ENCODE measurements around the gene SPEM3. TPM values are rescaled to one million over a fixed set of nuclear protein-coding genes. Genes with fewer than 3 reads are reported as not detected.

The SPEM3 gene
- not detected in 2 replicates for polyA plus RNA-seq

DNA sequence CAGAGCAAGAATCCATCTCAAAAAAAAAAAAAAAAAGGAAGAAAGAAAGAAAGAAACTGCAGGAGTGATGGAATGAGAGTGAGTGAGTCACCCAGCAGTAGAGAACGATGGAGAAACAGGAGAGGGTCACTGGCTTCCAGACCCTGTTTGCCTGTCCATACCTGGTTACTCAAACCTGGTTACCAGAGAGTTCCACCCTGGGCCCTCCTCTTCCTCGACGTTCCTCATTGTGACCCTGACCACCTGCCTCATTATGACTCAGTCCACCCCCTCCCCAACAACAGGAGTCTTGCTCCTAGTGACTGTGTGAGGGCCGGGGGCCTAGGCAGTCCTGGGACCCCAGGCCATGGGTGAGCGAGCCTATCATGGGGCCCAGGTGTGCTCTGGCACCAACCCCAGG is at the start of gene SPEM3:
Gene SPEM3, plus strand, starts transcription at position 301 of the 400 bp plus-strand sequence. Its CDS starts 46 bp downstream, at position 347.

DNA sequence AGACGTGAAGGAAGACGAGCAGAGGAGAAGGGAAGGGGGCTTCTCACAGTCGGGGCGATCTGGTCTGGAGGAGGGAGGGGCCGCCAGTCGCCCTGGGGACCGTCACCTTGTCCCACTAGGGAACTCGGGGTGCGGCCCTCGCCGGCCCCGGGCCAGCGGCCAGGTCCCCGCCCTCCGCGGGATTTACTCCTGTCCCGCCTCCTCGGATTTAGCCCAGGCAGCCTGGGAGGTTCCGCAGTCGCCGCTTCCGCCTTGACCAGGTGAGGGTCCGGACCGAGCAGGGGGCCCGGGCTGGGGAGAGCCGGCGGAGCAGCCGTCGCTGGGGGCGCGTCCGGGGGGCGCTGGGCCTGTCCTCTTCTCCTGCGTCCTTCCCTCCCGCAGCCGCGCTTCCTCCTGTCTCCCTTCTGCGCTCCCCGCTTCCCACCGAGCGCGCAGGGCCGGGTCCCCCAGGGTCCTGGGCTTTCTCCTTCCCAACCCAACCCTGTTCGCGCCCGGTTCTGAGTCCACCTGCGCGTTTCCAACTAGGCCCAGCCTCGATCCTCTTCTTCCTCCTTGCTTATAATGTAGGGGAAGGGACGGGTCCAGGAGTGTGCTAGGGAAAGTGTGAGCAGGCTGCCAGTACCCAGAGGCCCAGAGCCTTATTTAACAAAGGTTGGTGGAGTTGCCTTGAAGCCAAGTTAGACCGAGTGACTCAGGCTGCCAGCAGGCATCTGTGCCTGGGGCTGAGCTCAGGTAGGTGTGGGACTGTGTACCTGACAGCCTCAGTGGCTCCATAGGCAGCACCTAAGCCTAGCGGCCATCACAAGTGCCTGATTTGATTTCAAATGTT is 47.6 kb upstream of the SPEM3 start, which contains the start of gene TNK1:
Gene TNK1, plus strand, starts transcription at position 235 of the 829 bp plus-strand sequence. CDS start 1,838 bp downstream, outside the sequence.

DNA sequence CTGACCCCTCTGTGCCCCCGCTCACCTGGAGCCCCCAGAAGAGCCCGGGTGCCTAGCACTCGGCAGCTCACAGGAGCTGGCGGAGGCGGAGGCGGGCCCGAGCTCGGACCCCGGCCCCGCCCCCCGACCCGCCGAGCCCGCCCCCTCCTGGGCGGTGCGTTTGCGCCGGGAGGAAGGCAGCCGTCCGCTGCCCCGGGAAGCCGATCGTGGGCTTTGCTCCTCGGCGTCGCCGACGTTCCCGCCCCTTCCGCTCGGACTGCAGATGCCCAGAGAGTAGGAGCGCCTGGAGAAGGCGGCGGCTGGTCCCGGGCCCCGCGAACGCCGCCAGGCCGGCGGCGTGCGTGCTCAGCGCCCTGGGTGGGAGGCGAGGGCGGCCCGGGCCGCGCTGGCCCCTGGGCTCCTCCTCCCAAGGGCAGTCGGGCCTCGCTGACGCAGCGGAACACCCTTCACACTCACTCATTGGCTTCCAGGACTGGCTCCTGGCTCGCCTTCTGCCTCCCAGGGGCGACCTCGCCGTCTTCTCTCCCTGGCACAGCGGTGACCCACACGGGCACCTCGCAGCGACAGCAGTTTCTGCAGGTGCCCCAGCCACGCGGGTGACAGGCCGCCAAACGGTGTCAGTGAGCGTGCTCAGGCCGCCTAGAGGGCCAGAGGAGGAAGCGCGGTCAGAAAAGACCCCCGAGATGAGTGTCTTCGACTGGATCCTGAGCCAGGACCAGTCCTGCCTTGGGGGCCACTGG is 34.0 kb upstream of the SPEM3 start, which contains the start of gene PLSCR3:
Gene PLSCR3, minus strand, starts transcription at position 74 of the 740 bp plus-strand sequence. CDS start 415 bp downstream, outside the sequence.

DNA sequence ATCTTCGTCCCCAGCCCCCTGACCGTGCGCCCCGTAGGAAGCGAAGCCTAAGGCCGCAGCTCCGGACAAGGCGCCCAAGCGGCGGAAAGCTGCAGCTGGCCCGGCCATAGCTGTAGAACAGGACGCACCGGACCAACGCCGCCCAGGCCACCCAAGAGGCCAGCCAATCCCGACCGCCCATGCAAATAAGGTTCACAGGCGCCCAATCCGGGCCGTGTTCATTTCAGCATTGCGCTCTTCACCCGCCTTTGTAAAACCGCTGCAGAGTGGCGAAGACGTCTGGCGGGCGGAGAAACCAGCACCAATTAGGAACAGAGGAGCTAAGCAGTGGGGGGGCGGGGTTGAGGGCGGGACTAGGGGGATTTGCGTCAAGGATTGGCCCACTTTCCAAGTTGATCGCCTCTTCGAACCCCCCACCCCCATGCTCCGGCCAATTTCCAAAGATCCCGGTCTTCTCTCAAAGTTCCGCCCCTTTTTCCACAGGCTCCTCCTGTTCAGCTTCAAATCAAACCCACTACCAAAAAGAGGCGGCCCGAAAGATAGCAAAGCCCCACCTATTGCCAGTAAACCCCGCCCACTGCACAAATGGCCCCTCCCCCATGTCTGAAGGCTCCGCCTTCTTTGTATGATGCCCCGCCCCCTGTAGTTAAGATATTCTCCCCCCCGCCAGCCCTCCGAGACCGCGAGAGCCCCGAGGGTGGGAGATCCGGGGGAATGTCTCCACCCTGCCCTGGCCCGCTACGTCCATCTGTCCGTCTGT is 24.5 kb upstream of the SPEM3 start, which contains the start of gene TMEM256:
Gene TMEM256, minus strand, starts transcription at position 121 of the 760 bp plus-strand sequence. Its CDS starts 13 bp downstream, at position 108.

DNA sequence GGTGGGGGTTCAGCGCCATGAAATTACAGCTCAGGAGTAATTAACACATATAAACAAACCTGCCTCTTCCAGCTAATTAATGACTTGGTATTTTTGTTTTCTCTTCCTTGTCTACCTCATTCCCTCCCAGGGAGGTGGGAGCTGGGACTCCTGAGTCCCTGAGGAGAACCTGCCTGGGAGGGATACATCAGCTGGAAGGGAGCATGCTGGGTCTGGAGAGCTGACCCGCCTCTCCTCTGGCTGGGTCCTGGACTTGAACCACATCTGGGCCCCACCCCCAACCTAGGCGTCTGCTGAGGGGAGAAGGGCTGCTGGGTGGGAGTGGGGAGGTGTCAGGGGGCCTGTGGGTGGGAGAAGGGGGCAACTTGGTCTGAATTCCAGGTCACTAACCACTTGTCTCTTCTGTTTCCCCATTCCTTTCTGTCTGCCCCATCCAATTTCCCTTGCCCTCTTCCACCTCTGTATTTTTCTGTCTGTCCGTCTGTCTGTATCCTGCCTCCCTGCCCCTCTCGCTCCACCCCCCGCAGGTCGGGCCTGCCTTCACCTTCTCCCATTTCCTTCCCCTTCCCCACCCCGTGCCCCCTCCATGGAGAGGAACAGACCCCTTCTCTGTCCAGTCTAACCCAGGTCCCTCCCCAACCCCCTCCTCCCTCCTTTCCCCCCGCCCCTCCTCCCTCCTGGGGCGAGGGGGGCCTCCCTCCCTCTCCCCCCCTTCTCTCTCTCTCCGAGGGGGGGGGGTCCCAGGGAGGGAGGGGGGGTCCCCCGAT is 21.0 kb upstream of the SPEM3 start, which contains the start of gene NLGN2:
Gene NLGN2, plus strand, starts transcription at position 361 of the 767 bp plus-strand sequence. CDS start 411 bp downstream, outside the sequence.

DNA sequence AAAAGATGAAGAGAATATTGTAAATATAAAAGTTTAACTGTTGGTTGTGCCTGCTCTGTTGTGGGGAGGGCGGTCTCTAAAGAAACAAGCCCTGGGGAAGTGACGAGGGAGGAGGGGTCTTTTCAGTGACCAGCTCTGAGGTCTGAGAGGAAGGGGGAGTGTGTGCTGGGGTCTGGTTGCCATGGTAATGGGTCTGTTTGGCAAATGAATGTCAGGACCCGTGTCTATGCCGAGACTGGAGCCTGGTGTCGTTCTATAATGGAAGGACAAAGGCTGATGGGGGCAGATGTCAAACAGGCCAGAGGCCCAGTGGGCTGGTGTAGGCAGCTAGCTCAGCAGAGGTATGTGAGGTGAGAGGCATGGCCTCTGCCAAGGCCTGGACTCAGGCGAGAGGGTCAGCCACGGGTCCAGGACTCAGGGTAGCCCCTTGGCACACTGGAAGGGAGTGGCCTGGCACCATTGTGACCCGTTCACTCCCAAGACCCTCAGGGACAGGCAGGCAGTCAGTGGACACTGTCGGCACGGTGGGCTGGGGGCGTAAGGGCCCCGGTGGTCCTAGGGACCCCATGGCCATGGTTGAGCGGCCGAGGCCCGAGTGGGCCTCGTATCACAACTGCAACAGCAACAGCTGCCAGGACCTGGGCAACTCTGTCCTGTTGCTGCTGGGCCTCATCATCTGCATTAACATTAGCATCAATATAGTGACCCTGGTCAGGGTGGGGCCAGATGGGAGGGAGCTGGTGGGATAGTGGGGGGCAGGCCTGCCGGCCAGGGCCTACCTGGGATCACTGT is 8.6 kb upstream of the SPEM3 start, which contains the start of gene SPEM1:
Gene SPEM1, plus strand, starts transcription at position 506 of the 792 bp plus-strand sequence. Its CDS starts 61 bp downstream, at position 567.

DNA sequence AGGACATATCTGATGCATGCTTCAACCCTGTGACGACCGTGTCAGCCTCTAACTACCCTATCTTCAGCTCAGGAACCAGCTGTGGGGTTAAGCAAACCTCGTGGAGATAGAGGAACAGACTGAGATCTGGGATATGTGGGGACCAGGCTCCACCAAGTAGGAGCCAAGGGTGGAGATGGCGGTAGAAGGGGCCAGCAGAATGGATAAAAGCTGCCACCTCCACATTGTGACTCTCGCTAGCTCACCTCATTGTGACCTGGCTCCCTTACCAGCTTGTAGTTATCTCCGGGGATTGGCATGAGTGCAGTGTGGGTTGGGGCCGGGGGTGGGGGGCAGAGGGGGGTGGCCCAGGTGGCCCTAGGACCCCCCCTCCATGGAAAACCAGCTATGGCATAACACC is 3.3 kb upstream of the SPEM3 start, which contains the start of gene SPEM2:
Gene SPEM2, plus strand, starts transcription at position 301 of the 400 bp plus-strand sequence. Its CDS starts 73 bp downstream, at position 374.

DNA sequence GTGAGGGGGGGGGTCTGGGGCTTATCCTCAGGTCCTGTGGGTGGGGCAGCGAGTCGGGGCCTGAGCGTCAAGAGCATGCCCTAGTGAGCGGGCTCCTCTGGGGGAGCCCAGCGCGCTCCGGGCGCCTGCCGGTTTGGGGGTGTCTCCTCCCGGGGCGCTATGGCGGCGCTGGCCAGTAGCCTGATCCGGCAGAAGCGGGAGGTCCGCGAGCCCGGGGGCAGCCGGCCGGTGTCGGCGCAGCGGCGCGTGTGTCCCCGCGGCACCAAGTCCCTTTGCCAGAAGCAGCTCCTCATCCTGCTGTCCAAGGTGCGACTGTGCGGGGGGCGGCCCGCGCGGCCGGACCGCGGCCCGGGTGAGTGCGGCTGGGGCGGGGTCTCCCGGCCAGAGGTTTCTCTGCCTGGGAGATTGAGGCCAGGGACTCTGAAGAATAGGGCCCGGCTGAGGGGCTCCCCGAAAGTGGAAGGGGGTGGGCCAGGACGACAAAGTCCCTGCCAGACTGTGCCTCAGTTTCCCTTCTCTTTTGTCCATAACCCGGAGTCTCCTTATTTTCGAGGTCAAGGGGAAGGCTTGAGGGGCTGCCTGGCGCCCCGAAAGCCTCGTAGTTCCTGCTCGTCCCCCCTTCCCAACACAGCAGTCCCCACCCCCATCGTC is 10.9 kb downstream of the SPEM3 start, which contains the start of gene FGF11:
Gene FGF11, plus strand, starts transcription at position 51 of the 651 bp plus-strand sequence. Its CDS starts 109 bp downstream, at position 160.

DNA sequence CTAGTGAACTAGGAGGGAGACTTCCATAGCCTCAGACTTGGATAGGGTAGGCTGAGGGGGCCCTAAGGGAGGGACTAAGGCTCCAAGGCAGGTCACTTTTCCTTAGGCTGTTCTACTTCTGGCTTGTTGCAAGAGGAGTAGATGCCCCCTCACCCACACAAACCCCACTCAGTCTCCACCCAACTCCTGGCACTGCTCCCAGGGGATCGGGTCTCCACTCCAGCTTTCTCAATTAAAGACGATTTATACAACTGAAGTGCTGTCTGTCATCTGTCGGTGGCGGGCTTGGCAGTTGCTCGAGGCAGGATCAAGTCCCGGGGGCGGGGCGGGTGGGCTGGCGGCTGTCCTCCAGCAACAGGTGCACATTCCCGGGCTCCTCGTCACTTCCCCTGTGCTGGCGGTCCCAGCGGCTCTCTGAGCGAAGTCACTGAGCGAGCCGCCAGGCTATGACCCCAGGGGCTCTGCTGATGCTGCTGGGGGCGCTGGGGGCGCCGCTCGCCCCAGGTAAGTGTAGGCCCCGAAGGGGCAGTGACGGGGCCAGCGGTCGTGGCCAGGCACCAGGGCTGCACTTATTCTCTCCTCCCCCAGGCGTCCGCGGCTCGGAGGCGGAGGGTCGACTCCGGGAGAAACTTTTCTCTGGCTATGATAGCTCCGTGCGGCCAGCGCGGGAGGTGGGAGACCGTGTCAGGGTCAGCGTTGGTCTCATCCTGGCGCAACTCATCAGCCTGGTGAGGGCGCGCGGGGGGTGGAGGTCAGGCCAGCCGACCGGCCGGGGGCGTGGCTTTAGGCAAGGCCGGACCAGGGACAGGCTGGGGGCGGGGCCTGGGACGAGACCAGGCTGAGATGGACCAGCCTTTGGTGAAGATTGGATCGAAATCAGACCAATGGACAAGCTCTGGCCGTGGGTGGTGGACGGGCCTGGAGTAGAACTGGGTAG is 16.3 kb downstream of the SPEM3 start, which contains the start of gene CHRNB1:
Gene CHRNB1, plus strand, starts transcription at position 380 of the 937 bp plus-strand sequence. Its CDS starts 67 bp downstream, at position 447.

DNA sequence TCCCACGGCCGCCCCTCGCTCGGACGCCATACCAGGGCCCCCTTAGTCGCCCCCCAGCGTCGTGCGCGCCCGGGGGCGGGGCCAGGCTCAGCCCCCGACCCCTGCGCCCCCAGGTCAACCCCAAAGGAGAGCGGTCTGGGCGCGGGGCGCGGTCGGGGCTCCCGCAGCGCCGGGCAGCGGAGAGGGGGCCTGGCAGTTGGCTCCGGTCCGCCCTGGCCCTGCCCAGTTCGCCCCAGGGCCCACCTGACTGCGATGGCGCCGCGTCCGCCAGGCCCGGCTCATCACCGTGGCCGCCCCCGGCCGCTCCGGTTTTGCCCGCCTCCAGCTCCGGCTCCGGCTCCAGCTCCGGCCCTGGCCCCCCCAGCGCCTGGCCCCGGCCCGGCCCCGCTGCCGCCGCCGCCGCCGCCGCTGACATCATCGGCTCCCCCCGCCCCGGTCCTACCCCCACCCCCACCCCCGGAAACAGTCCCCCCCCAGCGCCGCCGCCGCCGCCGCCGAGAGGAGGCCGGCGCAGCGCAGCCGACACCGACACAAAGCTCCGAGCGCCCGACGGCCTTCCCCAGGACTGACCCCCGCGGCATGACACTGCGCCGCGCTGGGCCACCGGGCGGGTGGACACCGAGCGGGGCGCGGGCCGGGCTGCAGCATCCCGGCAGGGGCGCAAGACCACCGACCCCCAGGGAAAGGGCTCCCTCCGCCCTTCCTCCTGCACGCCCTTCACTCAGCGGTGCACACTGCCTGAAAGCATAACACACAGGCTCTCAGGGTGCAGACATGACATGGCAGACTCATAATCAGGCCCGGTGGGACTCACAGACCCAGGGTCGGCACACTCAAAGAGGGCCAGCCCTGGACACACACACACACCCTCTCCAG is 50.8 kb downstream of the SPEM3 start, which contains the start of gene ZBTB4:
Gene ZBTB4, minus strand, starts transcription at position 419 of the 876 bp plus-strand sequence. CDS start 12,830 bp downstream, outside the sequence.

DNA sequence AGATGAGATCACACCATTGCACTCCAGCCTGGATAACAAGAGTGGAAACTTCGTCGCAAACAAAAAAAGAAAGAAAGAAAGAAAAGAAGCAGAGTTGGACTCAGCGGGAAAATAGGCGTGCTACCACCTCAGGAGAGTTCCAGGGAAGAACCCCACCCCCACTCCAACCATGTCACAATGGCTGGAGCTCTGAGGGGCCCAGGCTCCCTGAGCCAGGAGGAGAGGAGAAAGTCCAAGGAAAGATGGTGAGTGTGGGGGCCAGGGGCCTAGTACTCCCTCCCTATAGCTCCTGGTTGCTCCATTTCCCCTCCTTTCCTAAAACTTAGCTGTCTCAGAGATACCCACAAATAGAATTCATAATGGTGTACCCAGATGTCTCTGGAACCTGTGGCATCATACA is 52.6 kb downstream of the SPEM3 start, which contains the start of gene SLC35G6:
Gene SLC35G6, plus strand, starts transcription at position 172 of the 400 bp plus-strand sequence. Its CDS starts 71 bp downstream, at position 243.

Other genes with a start within 250 kb of the SPEM3 start
- 1.7 and 5.0 TPM in 2 replicates for gene ASGR1, start 249.5 kb upstream of the SPEM3 start, polyA plus RNA-seq
- gene DLG4, start 209.0 kb upstream of the SPEM3 start, polyA plus RNA-seq = 1.7 and 3.0 TPM in 2 replicates
- 50.1 and 52.5 TPM in 2 replicates for gene ACADVL, start 208.9 kb upstream of the SPEM3 start, polyA plus RNA-seq
- 0.91 and 1.8 TPM in 2 replicates for gene DVL2, start 194.3 kb upstream of the SPEM3 start, polyA plus RNA-seq
- 8.9 and 12.1 TPM in 2 replicates for gene PHF23, start 189.4 kb upstream of the SPEM3 start, polyA plus RNA-seq
- 235 and 613 TPM in 2 replicates for gene GABARAP, start 186.4 kb upstream of the SPEM3 start, polyA plus RNA-seq
- 9.3 and 15.5 TPM in 2 replicates for gene CTDNEP1, start 177.1 kb upstream of the SPEM3 start, polyA plus RNA-seq
- gene ELP5, start 176.6 kb upstream of the SPEM3 start, polyA plus RNA-seq = 15.8 and 16.6 TPM in 2 replicates
- gene CLDN7, start 166.4 kb upstream of the SPEM3 start, polyA plus RNA-seq = not detected in 2 replicates
- not detected in 2 replicates for gene SLC2A4, start 147.1 kb upstream of the SPEM3 start, polyA plus RNA-seq
- not detected in 2 replicates for gene YBX2, start 134.2 kb upstream of the SPEM3 start, polyA plus RNA-seq
- 41.6 and 47.0 TPM in 2 replicates for gene EIF5A, start 121.2 kb upstream of the SPEM3 start, polyA plus RNA-seq
- gene GPS2, start 113.5 kb upstream of the SPEM3 start, polyA plus RNA-seq = 42.5 and 54.6 TPM in 2 replicates
- gene NEURL4, start 99.5 kb upstream of the SPEM3 start, polyA plus RNA-seq = 0.34 TPM in 1 of 2 replicates, not detected in the other
- gene ACAP1, start 92.3 kb upstream of the SPEM3 start, polyA plus RNA-seq = 4.1 and 5.8 TPM in 2 replicates
- gene KCTD11, start 76.7 kb upstream of the SPEM3 start, polyA plus RNA-seq = not detected in 2 replicates
- not detected in 2 replicates for gene TMEM95, start 73.7 kb upstream of the SPEM3 start, polyA plus RNA-seq
- 0.15 TPM in 1 of 2 replicates, not detected in the other for gene TNK1, start 47.8 kb upstream of the SPEM3 start, polyA plus RNA-seq
- gene PLSCR3, start 34.3 kb upstream of the SPEM3 start, polyA plus RNA-seq = 1.3 and 1.8 TPM in 2 replicates
- gene TMEM256, start 24.8 kb upstream of the SPEM3 start, polyA plus RNA-seq = 148 and 161 TPM in 2 replicates
- 6.6 and 13.0 TPM in 2 replicates for gene NLGN2, start 21.0 kb upstream of the SPEM3 start, polyA plus RNA-seq
- gene SPEM1, start 8.5 kb upstream of the SPEM3 start, polyA plus RNA-seq = not detected in 2 replicates
- not detected in 2 replicates for gene SPEM2, start 3.2 kb upstream of the SPEM3 start, polyA plus RNA-seq
- gene TMEM102, start 6.6 kb downstream of the SPEM3 start, polyA plus RNA-seq = not detected in 2 replicates
- gene FGF11, start 10.7 kb downstream of the SPEM3 start, polyA plus RNA-seq = 1.2 and 2.0 TPM in 2 replicates
- gene CHRNB1, start 16.2 kb downstream of the SPEM3 start, polyA plus RNA-seq = 14.7 and 16.0 TPM in 2 replicates
- 9.2 and 9.5 TPM in 2 replicates for gene ZBTB4, start 50.8 kb downstream of the SPEM3 start, polyA plus RNA-seq
- gene SLC35G6, start 52.6 kb downstream of the SPEM3 start, polyA plus RNA-seq = not detected in 2 replicates
- 6.4 and 7.7 TPM in 2 replicates for gene POLR2A, start 55.5 kb downstream of the SPEM3 start, polyA plus RNA-seq
- 1.9 and 5.1 TPM in 2 replicates for gene TNFSF12, start 120.2 kb downstream of the SPEM3 start, polyA plus RNA-seq
- 0.28 TPM in 1 of 2 replicates, not detected in the other for gene TNFSF13, start 129.9 kb downstream of the SPEM3 start, polyA plus RNA-seq
- gene SENP3, start 133.1 kb downstream of the SPEM3 start, polyA plus RNA-seq = 2.3 and 3.2 TPM in 2 replicates
- gene CD68, start 150.8 kb downstream of the SPEM3 start, polyA plus RNA-seq = 0.63 TPM in 1 of 2 replicates, not detected in the other
- gene MPDU1, start 155.0 kb downstream of the SPEM3 start, polyA plus RNA-seq = 14.2 and 26.1 TPM in 2 replicates
- 5.0 and 6.3 TPM in 2 replicates for gene SOX15, start 161.2 kb downstream of the SPEM3 start, polyA plus RNA-seq
- 7.1 and 20.3 TPM in 2 replicates for gene FXR2, start 186.0 kb downstream of the SPEM3 start, polyA plus RNA-seq
- 107 and 126 TPM in 2 replicates for gene SAT2, start 199.0 kb downstream of the SPEM3 start, polyA plus RNA-seq
- gene SHBG, start 201.3 kb downstream of the SPEM3 start, polyA plus RNA-seq = 2.5 TPM in 1 of 2 replicates, not detected in the other
- 56.0 and 70.0 TPM in 2 replicates for gene ATP1B2, start 222.1 kb downstream of the SPEM3 start, polyA plus RNA-seq

Measured in Purkinje cell (primary cell).